Smooth muscle cell of the pulmonary artery (primary cell): ENCODE measurements around the gene TMEM151B. TPM values are rescaled to one million over a fixed set of nuclear protein-coding genes. Genes with fewer than 3 reads are reported as not detected.

ENCODE experiments used
- total RNA-seq: library from RNA; depleted of rRNA; stranded (reverse); fragments of >200 nt; gene quantifications from 2 replicates; pipeline ENCODE4 v1.2.3, GENCODE V29; 2014

Gene TMEM151B
- not detected in 2 replicates for total RNA-seq

GRCh38 chr6:44269921-44270525 lies at the start of gene TMEM151B:
Gene TMEM151B, plus strand, starts transcription at chr6:44270450. Its CDS starts 293 bp downstream, at chr6:44270743.

GRCh38 chr6:44223319-44224028 lies 46.8 kb upstream of the TMEM151B start, which contains the start of gene SLC29A1:
Gene SLC29A1, plus strand, starts transcription at chr6:44223595. Its CDS starts 3,719 bp downstream, at chr6:44227314.

DNA sequence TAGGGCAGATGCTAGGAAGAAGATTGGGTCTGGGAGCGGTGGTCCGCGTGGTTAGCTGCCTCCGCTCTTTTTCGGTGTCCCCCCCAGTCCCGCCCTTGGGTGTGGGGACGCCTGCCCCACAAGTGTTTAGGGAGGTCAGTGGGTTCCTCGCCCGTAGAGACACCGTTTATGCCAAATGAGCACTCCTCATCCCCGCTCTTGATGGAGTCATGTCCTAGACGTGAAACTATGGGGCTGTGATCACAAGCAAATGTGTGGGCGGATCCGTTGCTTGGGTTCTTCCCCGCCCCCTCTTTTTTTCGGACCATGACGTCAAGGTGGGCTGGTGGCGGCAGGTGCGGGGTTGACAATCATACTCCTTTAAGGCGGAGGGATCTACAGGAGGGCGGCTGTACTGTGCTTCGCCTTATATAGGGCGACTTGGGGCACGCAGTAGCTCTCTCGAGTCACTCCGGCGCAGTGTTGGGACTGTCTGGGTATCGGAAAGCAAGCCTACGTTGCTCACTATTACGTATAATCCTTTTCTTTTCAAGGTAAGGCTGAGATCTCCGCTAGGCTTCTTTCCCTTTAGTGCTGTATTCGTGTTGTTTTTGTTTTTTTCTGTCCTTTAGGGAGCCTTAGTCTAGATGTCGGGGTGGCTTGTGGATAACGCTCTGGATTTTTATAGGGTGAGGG lies 23.4 kb upstream of the TMEM151B start, which contains the start of gene HSP90AB1:
Gene HSP90AB1 (plus strand): TSS at position 439 of the 675 bp plus-strand sequence. CDS start 1,529 bp downstream, outside the sequence.

GRCh38 chr6:44257025-44257752 lies 13.1 kb upstream of the TMEM151B start, which contains the start of gene SLC35B2:
Gene SLC35B2, minus strand, starts transcription at chr6:44257528. Its CDS starts 118 bp downstream, at chr6:44257410.

DNA sequence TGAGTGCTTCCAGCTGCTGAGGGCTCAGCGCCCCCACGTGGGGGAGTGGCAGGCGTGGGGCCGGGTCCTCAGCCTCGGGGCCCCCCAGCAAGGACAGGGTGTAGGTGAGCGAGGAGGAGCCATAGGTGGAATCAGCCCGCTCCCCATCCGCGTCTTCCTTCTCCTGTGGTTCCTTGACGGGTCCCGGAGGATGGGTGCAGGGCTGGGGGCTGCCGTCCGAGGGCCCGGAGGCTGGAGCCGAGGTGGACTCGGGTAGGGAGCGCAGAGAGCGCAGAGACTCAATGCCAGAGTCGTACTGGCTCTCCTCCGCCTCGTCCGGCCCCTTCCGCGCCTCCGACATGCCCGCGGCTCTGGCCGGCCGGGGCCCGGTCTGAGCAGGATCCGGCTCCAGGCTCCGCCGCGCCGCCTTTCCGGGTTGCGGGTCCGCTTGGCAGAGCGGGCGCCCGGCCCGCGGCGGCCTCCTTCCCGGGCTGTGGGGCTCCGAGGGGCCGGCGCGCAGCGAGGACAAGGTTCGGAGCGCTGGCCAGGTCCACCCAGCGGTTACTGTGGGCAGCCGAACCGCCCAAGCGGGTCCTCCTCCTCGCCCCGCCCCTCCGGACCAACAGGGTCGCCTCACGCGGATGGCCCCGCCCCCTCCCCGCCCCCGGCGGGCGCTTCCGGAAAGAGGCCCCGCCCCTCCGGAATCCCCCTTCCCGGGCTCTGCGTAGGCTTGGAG lies 5.1 kb upstream of the TMEM151B start, which contains the start of gene NFKBIE:
Gene NFKBIE (minus strand): TSS at position 545 of the 715 bp plus-strand sequence. CDS start 205 bp downstream, at position 340.

DNA sequence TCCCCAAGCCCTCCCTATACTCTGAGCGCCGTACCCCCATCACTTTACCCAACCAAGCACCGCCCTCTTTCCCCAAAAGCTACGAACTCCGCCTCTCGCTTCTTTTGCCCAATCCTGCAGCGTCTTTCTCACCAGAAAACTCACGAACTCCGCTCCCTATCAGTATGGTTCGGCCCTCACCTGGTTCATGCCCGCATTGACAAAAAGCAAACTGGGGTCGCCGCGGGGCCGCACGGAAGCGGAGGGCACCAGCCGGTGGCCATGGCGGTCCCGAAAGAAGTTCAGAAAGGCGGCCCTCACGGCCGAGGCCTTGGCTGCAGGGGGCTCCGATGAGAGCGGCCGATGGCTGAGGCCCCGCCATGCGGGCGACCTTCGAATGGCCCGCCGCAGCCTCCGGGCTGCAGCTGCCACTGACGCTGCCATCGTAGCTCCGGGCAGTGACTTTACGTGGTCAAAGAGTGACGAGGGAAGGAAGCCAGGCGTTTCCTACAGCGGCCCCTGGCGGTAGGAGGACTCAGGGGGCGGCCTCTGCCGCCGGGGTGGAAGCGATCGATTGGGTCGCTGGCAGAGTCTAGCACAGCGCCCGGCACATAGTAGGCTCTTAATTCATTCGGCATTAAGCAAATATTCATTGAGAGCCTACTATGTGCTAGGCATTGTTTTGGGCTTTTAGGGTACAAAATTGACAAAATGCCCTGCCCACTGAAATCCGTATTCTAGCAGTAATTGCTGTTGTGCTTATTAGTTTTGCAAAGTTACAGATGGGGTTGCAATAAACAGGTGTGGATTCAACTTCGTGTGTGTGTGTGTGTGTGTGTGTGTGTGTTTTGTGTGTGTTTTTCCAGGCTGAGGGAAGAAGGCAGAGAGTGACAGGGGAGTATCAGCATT lies 42.9 kb downstream of the TMEM151B start, which contains the start of gene AARS2:
Gene AARS2 (minus strand): TSS at position 447 of the 888 bp plus-strand sequence. CDS start 24 bp downstream, at position 423.

DNA sequence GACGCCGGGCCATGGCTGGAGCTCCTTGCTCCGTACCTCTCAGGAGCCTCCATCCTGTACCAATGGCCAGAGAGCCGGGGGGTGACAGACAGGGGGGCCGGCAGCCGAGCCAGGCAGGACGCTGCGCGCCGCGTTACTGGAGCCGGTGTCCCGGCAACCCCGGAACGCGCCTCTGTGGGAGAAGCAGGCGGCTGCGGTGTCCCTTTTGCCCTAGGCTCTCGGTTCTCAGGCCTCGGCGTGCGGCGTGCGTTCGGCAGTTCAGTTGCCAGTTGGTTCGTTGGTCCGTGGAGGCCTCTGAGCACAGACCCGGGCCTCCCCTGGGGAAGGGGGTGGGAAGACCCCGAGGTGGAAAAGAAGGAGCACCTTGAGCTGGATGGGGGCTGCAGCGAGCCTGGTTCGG lies 72.2 kb downstream of the TMEM151B start, which contains the start of gene SPATS1:
Gene SPATS1 (plus strand): TSS at position 162 of the 400 bp plus-strand sequence. CDS start 446 bp downstream, outside the sequence.

Other genes with a start within 250 kb of the TMEM151B start
- 30.6 and 34.5 TPM in 2 replicates for gene MRPL14, start 143.0 kb upstream of the TMEM151B start, total RNA-seq
- gene TMEM63B, start 142.9 kb upstream of the TMEM151B start, total RNA-seq = 36.9 and 56.1 TPM in 2 replicates
- gene CAPN11, start 111.6 kb upstream of the TMEM151B start, total RNA-seq = not detected in 2 replicates
- 0.33 TPM in 1 of 2 replicates, not detected in the other for gene MYMX, start 53.5 kb upstream of the TMEM151B start, total RNA-seq
- 19.1 and 28.1 TPM in 2 replicates for gene SLC29A1, start 46.9 kb upstream of the TMEM151B start, total RNA-seq
- gene HSP90AB1, start 23.3 kb upstream of the TMEM151B start, total RNA-seq = 525 and 552 TPM in 2 replicates
- gene SLC35B2, start 12.9 kb upstream of the TMEM151B start, total RNA-seq = 108 and 149 TPM in 2 replicates
- 2.7 and 3.5 TPM in 2 replicates for gene NFKBIE, start 4.9 kb upstream of the TMEM151B start, total RNA-seq
- gene AARS2, start 42.9 kb downstream of the TMEM151B start, total RNA-seq = 15.8 and 18.5 TPM in 2 replicates
- gene SPATS1, start 72.2 kb downstream of the TMEM151B start, total RNA-seq = not detected in 2 replicates
- 16.1 and 19.6 TPM in 2 replicates for gene CDC5L, start 117.3 kb downstream of the TMEM151B start, total RNA-seq